DOHH2 (cell line): ENCODE measurements around the gene HDAC3.
"Not testable (repeated sequence)": the region's sequence is repeated elsewhere in the genome, so short reads cannot be mapped to it uniquely, and the experiment has no call there.

Experiments used
- CTCF ChIP-seq: fragments of 200-600 bp; sonication (generic); IDR thresholded peaks from one replicate; pipeline ENCODE4 v1.5.1; 2014; ENCODE audit warnings: antibody characterized with exemption, mild to moderate bottlenecking, low read depth, low read length; ENCODE audit not compliant: poor library complexity, severe bottlenecking
- EZH2phosphoT487 ChIP-seq: fragments of 200-600 bp; sonication (generic); IDR thresholded peaks from 2 replicates; pipeline ENCODE4 v1.6.1; 2017; ENCODE audit warnings: borderline replicate concordance, mild to moderate bottlenecking, antibody characterized with exemption, low read length, moderate library complexity, mixed read lengths

GRCh38 chr5:141609921-141610320 lies 26.7 kb downstream of the HDAC3 start:
- not testable (repeated sequence) for TF ChIP-seq CTCF, EZH2phosphoT487
